Body of pancreas (tissue), 4 donors: Measurements from ENCODE around the gene ADH7.

ENCODE experiments used
- POLR2A ChIP-seq, 3 donors: fragments of 450-650 bp; IDR thresholded peaks; one replicate each; pipeline ENCODE4 v1.6.1; 2016; ENCODE audit warnings: antibody characterized with exemption in 3 of 3, mild to moderate bottlenecking in 2 of 3
- TF ChIP-seq, protein P1 (sequence below), 7 experiments: fragments of 450-650 bp in 4 of 7; fragments of 200-600 bp in 3 of 7; sonication (generic) in 3 of 7; IDR thresholded peaks; one replicate each; pipeline ENCODE4 v1.5.1; 2016 to 2019; ENCODE audit warnings: antibody characterized with exemption in 7 of 7

GRCh38 chr4:99417125-99417524, 18.0 kb downstream of the ADH7 start:
- TF ChIP-seq, protein P1, sequence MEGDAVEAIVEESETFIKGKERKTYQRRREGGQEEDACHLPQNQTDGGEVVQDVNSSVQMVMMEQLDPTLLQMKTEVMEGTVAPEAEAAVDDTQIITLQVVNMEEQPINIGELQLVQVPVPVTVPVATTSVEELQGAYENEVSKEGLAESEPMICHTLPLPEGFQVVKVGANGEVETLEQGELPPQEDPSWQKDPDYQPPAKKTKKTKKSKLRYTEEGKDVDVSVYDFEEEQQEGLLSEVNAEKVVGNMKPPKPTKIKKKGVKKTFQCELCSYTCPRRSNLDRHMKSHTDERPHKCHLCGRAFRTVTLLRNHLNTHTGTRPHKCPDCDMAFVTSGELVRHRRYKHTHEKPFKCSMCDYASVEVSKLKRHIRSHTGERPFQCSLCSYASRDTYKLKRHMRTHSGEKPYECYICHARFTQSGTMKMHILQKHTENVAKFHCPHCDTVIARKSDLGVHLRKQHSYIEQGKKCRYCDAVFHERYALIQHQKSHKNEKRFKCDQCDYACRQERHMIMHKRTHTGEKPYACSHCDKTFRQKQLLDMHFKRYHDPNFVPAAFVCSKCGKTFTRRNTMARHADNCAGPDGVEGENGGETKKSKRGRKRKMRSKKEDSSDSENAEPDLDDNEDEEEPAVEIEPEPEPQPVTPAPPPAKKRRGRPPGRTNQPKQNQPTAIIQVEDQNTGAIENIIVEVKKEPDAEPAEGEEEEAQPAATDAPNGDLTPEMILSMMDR (IDR thresholded peaks at IDR 0.05), result no peak
- TF ChIP-seq POLR2A (IDR thresholded peaks at IDR 0.05), result no peak
